PC-9 (cell line): Measurements from ENCODE around the gene IFNLR1.

Source experiments
- EZH2 ChIP-seq: fragments of 200-600 bp; sonication (generic); IDR thresholded peaks from 2 replicates; pipeline ENCODE4 v1.8.0; 2017; ENCODE audit warnings: antibody characterized with exemption, low read depth
- TF ChIP-seq, protein P1 (sequence below): fragments of 200-600 bp; sonication (generic); conservative IDR thresholded peaks from 2 replicates; pipeline ENCODE4 v1.6.1; 2017; ENCODE audit warnings: mixed run types, antibody characterized with exemption, mild to moderate bottlenecking, moderate library complexity

DNA sequence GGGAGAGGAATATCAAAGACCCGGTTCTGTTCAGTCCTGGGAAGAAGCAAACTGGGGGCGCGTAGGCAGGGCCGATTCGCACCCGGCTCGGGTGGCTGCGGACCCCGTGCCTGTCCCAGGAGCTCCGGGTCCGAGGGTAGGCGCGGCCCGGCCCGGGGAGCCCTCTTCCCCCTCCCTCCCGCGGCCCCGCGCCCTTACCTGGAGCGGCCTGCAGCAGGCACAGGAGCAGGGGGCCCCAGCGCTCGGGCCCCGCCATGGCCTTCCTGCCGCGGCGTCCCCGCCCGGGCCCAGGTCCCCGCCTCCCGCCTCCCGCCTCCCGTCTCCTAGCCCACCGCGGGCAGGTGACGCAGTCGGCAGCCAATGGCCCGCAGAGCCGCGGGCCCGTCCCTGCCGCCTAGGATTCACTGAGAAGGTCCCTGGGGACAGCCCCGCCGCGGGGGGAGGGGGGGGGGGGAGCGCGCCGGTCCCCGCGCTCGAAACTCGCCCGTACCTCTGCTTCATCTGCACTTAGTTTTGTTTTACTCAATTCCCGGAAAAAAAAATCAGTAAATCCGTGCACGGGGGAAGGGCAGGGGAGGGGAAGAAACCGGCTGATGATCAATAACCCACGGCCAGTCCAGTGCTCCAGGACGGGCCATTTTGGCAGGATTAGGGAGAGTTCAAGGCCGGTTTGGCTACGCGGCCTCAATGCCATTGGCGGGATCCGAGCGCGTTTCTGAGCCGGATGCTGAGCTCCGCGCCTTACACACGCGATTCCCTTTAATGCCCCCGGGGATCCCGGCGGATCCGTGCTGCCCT, at the start of gene IFNLR1:
- TF ChIP-seq, protein P1, sequence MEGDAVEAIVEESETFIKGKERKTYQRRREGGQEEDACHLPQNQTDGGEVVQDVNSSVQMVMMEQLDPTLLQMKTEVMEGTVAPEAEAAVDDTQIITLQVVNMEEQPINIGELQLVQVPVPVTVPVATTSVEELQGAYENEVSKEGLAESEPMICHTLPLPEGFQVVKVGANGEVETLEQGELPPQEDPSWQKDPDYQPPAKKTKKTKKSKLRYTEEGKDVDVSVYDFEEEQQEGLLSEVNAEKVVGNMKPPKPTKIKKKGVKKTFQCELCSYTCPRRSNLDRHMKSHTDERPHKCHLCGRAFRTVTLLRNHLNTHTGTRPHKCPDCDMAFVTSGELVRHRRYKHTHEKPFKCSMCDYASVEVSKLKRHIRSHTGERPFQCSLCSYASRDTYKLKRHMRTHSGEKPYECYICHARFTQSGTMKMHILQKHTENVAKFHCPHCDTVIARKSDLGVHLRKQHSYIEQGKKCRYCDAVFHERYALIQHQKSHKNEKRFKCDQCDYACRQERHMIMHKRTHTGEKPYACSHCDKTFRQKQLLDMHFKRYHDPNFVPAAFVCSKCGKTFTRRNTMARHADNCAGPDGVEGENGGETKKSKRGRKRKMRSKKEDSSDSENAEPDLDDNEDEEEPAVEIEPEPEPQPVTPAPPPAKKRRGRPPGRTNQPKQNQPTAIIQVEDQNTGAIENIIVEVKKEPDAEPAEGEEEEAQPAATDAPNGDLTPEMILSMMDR = no peak
- no peak for TF ChIP-seq EZH2
